IPS DF 19.7 (cell line): ENCODE measurements around the gene ENTPD1.
"Not testable (repeated sequence)": the region's sequence is repeated elsewhere in the genome, so short reads cannot be mapped to it uniquely, and the experiment has no call there.

Experiments used
- DNase-seq: peaks from one replicate; pipeline ENCODE4 v3.0.0-alpha.2; 2013; ENCODE audit warnings: low read depth, low spot score

Gene ENTPD1

GRCh38 chr10:95794195-95794594 is 38.2 kb downstream of the ENTPD1 start:
- DNase-seq: no peak

- no peak for DNase-seq
Measured at GRCh38 chr10:95795602-95796001, 39.6 kb downstream of the ENTPD1 start.

GRCh38 chr10:95796504-95796903 is 40.5 kb downstream of the ENTPD1 start:
- no peak for DNase-seq

- DNase-seq: no peak
Measured at GRCh38 chr10:95798096-95798855, 42.3 kb downstream of the ENTPD1 start.

- not testable (repeated sequence) for DNase-seq
Measured at GRCh38 chr10:95800286-95800685, 44.3 kb downstream of the ENTPD1 start.

- DNase-seq: not testable (repeated sequence)
Measured at GRCh38 chr10:95806687-95807380, 50.9 kb downstream of the ENTPD1 start.

- DNase-seq: not testable (repeated sequence)
Measured at GRCh38 chr10:95808705-95809308, 52.8 kb downstream of the ENTPD1 start.

- DNase-seq: no peak
Measured at GRCh38 chr10:95809370-95810197, 53.6 kb downstream of the ENTPD1 start.

- no peak for DNase-seq
Measured at GRCh38 chr10:95810198-95810976, 54.4 kb downstream of the ENTPD1 start.

GRCh38 chr10:95813054-95813685 is 57.2 kb downstream of the ENTPD1 start:
- no peak for DNase-seq

GRCh38 chr10:95814011-95814727 is 58.2 kb downstream of the ENTPD1 start:
- no peak for DNase-seq

GRCh38 chr10:95815133-95815532 is 59.2 kb downstream of the ENTPD1 start:
- DNase-seq: no peak

GRCh38 chr10:95815701-95816240 is 59.8 kb downstream of the ENTPD1 start:
- DNase-seq: no peak

GRCh38 chr10:95818010-95818409 is 62.0 kb downstream of the ENTPD1 start:
- no peak for DNase-seq

- no peak for DNase-seq
Measured at GRCh38 chr10:95818668-95819067, 62.7 kb downstream of the ENTPD1 start.

- DNase-seq: no peak
Measured at GRCh38 chr10:95819620-95820329, 63.8 kb downstream of the ENTPD1 start.

- no peak for DNase-seq
Measured at GRCh38 chr10:95820363-95820762, 64.4 kb downstream of the ENTPD1 start.

GRCh38 chr10:95821720-95822119 is 65.8 kb downstream of the ENTPD1 start:
- DNase-seq: no peak

GRCh38 chr10:95830044-95830443 is 74.1 kb downstream of the ENTPD1 start:
- DNase-seq: no peak
